ENCODE measurements around the gene SULT1A4. TPM values are rescaled to one million over a fixed set of nuclear protein-coding genes. Genes with fewer than 3 reads are reported as not detected.
"Not testable (repeated sequence)": the region's sequence is repeated elsewhere in the genome, so short reads cannot be mapped to it uniquely, and the experiment has no call there.

SULT1A4 gene
- total and polyA plus RNA-seq, 2 donors (not counting 1 experiment from before 2014, with no cell fraction given) = 0.22 to 2.1 TPM

DNA sequence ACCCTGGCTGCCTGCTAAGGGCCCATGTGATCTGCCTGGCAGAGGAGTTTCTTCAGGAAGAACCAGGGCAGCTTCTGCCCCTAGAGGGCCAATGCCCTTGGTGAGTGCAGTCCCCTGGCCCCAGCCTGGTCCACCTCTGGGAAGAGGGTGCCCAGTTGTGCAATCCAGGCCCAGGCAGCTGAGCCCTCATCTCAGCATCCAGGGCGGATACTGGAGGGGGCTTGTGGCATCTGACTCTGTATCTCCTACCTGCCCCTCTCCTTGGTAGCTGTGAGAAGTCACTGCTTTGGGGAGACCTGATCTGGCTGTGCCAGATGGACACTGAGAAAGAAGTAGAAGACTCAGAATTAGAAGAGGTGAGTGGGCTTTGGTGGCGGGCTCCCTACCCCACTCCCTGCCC lies 2.1 kb upstream of the SULT1A4 start:
- not testable (repeated sequence) for H3K79me2 ChIP-seq (ENCODE audit: control insufficient read depth, insufficient read depth, low read length); H3K27ac ChIP-seq (ENCODE audit: insufficient read depth, low read length); DNase-seq (ENCODE audit: low read depth in 2 of 2); H3K27me3 ChIP-seq (ENCODE audit: control insufficient read depth, insufficient read depth, low read length); H3K9me3 ChIP-seq (ENCODE audit: control insufficient read depth, insufficient read depth, low read depth, low read length); H4K20me1 ChIP-seq (ENCODE audit: control insufficient read depth, extremely low read depth, insufficient read depth, low read length); H3K4me2 ChIP-seq (ENCODE audit: extremely low read depth, insufficient read depth, low read length); H3K4me3 ChIP-seq (replicated peaks in 1 of 4; ENCODE audit: control extremely low read depth in 1 of 4, insufficient read depth in 1 of 4, low read depth in 3 of 4, low read length in 4 of 4); H3K36me3 ChIP-seq (ENCODE audit: control insufficient read depth, insufficient read depth, low read length); H2AFZ ChIP-seq (ENCODE audit: low read length); H3K9ac ChIP-seq (ENCODE audit: insufficient read depth, low read length); H3K4me1 ChIP-seq (ENCODE audit: control insufficient read depth, extremely low read depth, insufficient read depth, low read length)

DNA sequence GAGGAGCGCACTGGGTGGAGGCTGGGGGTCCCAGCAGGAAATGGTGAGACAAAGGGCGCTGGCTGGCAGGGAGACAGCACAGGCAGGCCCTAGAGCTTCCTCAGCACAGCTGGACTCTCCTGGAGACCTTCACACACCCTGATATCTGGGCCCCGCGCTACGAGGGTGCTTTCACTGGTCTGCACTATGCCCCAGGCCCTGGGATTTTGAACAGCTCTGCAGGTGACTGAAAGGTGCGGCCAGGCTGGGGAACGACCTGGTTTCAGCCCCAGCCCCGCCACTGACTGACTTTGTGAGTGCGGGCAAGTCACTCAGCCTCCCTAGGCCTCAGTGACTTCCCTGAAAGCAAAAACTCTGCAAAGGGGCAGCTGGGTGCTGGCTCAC lies 926 bp downstream of the SULT1A4 start:
- not testable (repeated sequence) for H4K20me1 ChIP-seq (ENCODE audit: control insufficient read depth, extremely low read depth, insufficient read depth, low read length); H3K27me3 ChIP-seq (ENCODE audit: control insufficient read depth, insufficient read depth, low read length); H3K79me2 ChIP-seq (ENCODE audit: control insufficient read depth, insufficient read depth, low read length); H2AFZ ChIP-seq (ENCODE audit: low read length); H3K9me3 ChIP-seq (ENCODE audit: control insufficient read depth, insufficient read depth, low read depth, low read length); H3K4me2 ChIP-seq (ENCODE audit: extremely low read depth, insufficient read depth, low read length); H3K9ac ChIP-seq (ENCODE audit: insufficient read depth, low read length); DNase-seq (ENCODE audit: low read depth in 2 of 2); H3K27ac ChIP-seq (ENCODE audit: insufficient read depth, low read length); H3K4me3 ChIP-seq (replicated peaks in 1 of 4; ENCODE audit: control extremely low read depth in 1 of 4, insufficient read depth in 1 of 4, low read depth in 3 of 4, low read length in 4 of 4); H3K36me3 ChIP-seq (ENCODE audit: control insufficient read depth, insufficient read depth, low read length); H3K4me1 ChIP-seq (ENCODE audit: control insufficient read depth, extremely low read depth, insufficient read depth, low read length)

DNA sequence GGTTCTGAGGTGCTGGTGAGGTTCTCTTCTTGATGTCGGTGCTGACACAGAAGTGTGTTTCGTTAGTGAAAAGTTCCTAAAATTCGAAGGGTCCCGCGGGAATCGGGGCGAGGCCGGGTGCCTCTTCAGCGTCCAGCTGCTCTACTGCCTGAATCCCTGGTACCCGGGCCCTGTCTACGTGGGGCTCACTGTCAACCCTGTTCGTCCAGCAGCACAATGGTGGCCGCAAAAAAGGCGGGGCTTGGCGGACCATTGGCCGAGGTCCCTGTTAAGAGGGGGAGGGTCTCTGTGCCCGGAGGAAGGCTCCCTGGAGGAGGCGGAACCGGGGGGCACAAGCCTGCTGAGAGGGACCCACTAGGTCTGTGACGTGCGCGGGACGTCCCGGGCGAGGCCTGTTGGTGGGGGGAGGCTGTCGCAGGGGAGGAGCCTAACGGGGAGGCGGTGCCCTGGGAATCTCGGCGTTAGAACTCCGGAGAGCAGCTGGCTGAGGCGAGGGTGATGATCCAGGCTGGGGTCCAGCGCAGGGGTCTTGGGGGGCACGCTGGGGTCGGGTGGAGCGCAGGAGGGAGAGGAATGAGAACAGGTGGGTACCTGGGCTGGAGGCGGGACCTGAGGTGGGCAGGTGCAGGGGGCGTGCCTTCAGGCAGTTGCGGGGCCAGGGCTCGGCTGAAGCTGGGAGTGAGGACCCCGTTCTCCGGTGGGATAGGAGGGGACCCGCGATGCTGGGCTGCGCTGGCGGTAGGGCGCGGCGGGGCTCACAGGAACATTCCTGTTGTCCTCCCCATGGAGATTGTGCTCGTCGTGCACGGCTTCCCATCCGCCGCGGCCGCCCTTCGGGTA lies 6.5 kb downstream of the SULT1A4 start:
- not testable (repeated sequence) for H2AFZ ChIP-seq (ENCODE audit: low read length); H3K4me2 ChIP-seq (ENCODE audit: extremely low read depth, insufficient read depth, low read length); H3K27ac ChIP-seq (ENCODE audit: insufficient read depth, low read length); H3K79me2 ChIP-seq (ENCODE audit: control insufficient read depth, insufficient read depth, low read length); H3K9me3 ChIP-seq (ENCODE audit: control insufficient read depth, insufficient read depth, low read depth, low read length); H3K4me1 ChIP-seq (ENCODE audit: control insufficient read depth, extremely low read depth, insufficient read depth, low read length); H3K4me3 ChIP-seq (replicated peaks in 1 of 4; ENCODE audit: control extremely low read depth in 1 of 4, insufficient read depth in 1 of 4, low read depth in 3 of 4, low read length in 4 of 4); DNase-seq (ENCODE audit: low read depth in 2 of 2); H4K20me1 ChIP-seq (ENCODE audit: control insufficient read depth, extremely low read depth, insufficient read depth, low read length); H3K9ac ChIP-seq (ENCODE audit: insufficient read depth, low read length); H3K27me3 ChIP-seq (ENCODE audit: control insufficient read depth, insufficient read depth, low read length); H3K36me3 ChIP-seq (ENCODE audit: control insufficient read depth, insufficient read depth, low read length)

DNA sequence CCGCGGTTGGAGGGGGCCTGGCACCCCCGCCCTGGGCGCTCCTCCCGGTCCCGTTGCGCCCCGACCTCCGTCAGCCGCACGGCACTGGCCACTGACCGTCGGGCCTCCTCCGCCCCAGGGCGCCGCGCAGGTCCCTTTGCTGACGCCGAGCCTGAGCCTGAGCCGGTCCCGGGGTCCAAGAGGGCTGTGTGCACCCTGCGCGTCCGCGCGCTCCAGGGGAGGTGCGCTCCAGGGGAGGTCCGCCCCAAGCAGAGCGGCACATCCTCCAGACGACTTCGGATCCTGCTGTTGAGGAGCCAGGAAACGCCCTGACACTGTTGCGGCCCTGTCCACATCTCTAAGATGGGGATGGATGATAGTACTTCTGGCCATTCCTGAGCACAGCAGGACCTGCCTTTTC lies 7.2 kb downstream of the SULT1A4 start:
- H3K9ac ChIP-seq (ENCODE audit: insufficient read depth, low read length); DNase-seq (ENCODE audit: low read depth in 2 of 2); H4K20me1 ChIP-seq (ENCODE audit: control insufficient read depth, extremely low read depth, insufficient read depth, low read length); H3K27ac ChIP-seq (ENCODE audit: insufficient read depth, low read length); H3K36me3 ChIP-seq (ENCODE audit: control insufficient read depth, insufficient read depth, low read length); H3K4me1 ChIP-seq (ENCODE audit: control insufficient read depth, extremely low read depth, insufficient read depth, low read length); H3K4me3 ChIP-seq (replicated peaks in 1 of 4; ENCODE audit: control extremely low read depth in 1 of 4, insufficient read depth in 1 of 4, low read depth in 3 of 4, low read length in 4 of 4); H2AFZ ChIP-seq (ENCODE audit: low read length); H3K9me3 ChIP-seq (ENCODE audit: control insufficient read depth, insufficient read depth, low read depth, low read length); H3K27me3 ChIP-seq (ENCODE audit: control insufficient read depth, insufficient read depth, low read length); H3K4me2 ChIP-seq (ENCODE audit: extremely low read depth, insufficient read depth, low read length); H3K79me2 ChIP-seq (ENCODE audit: control insufficient read depth, insufficient read depth, low read length): not testable (repeated sequence)

DNA sequence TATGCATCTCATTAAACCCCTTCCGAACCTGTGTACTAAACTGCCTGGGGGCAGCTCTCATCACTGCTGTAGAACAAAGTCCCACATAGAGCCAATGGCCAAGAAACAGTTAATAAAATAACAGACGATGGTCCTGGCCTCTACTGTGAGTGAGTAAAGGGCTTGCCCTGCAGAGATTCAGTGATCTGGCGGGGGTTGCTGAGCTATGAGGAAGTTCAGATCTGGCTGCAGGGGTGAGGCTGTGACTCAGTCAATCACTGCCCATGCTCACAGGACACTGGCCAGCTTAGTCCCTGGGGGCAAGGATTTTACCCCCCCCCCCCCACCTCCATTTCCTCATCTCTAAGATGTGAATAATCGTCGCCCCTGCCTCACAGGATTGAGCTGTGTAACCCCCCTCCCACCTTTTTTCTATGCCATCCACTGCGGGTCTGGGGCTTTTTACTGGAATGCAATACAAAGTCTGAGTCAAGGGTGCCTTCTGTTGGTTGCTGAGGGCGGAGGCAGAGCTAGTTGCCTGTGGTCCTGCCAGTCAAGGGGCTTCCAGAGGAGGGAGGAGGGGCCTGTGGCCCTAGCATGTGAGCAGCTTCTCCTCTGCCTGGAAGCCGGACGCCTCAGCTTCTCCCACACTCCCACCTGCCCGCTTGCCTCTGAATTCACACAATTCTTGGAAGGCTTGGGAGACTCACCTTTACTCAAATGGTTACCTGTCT lies 8.1 kb downstream of the SULT1A4 start:
- not testable (repeated sequence) for H2AFZ ChIP-seq (ENCODE audit: low read length); H3K36me3 ChIP-seq (ENCODE audit: control insufficient read depth, insufficient read depth, low read length); H4K20me1 ChIP-seq (ENCODE audit: control insufficient read depth, extremely low read depth, insufficient read depth, low read length)

DNA sequence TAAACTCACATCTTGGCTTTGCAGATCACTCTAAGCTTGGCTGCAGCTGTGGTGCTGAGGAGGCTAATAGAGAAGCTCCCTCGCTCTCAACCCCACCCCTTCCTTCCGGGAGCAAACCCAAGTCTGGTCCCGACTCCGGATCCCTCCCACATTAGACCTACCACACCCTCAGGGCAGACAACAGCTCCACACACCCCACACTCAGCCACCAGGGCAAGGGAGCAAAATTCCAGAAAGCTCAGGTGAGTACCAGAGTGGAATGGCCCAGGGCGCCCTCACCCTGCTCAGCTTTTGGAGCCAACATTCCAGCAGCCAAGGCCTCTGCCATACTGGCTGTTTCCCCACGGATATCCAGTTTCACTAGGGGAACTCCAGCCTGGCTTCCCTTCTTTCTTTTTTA lies 9.9 kb downstream of the SULT1A4 start:
- H3K4me3 ChIP-seq (replicated peaks in 1 of 4; ENCODE audit: control extremely low read depth in 1 of 4, insufficient read depth in 1 of 4, low read depth in 3 of 4, low read length in 4 of 4); H3K27me3 ChIP-seq (ENCODE audit: control insufficient read depth, insufficient read depth, low read length); H3K9ac ChIP-seq (ENCODE audit: insufficient read depth, low read length); H3K36me3 ChIP-seq (ENCODE audit: control insufficient read depth, insufficient read depth, low read length); H4K20me1 ChIP-seq (ENCODE audit: control insufficient read depth, extremely low read depth, insufficient read depth, low read length); H3K9me3 ChIP-seq (ENCODE audit: control insufficient read depth, insufficient read depth, low read depth, low read length); H3K4me1 ChIP-seq (ENCODE audit: control insufficient read depth, extremely low read depth, insufficient read depth, low read length); H3K79me2 ChIP-seq (ENCODE audit: control insufficient read depth, insufficient read depth, low read length); H2AFZ ChIP-seq (ENCODE audit: low read length); DNase-seq (ENCODE audit: low read depth in 2 of 2); H3K27ac ChIP-seq (ENCODE audit: insufficient read depth, low read length): not testable (repeated sequence)
- peak overlapping the region; percentile 23 for H3K4me2 ChIP-seq (ENCODE audit: extremely low read depth, insufficient read depth, low read length)

More for the DNA sequence above, 8.1 kb downstream of the SULT1A4 start:
- DNase-seq (ENCODE audit: low read depth in 2 of 2); H3K4me1 ChIP-seq (ENCODE audit: control insufficient read depth, extremely low read depth, insufficient read depth, low read length); H3K9me3 ChIP-seq (ENCODE audit: control insufficient read depth, insufficient read depth, low read depth, low read length); H3K4me3 ChIP-seq (replicated peaks in 1 of 4; ENCODE audit: control extremely low read depth in 1 of 4, insufficient read depth in 1 of 4, low read depth in 3 of 4, low read length in 4 of 4); H3K9ac ChIP-seq (ENCODE audit: insufficient read depth, low read length); H3K27ac ChIP-seq (ENCODE audit: insufficient read depth, low read length); H3K79me2 ChIP-seq (ENCODE audit: control insufficient read depth, insufficient read depth, low read length); H3K27me3 ChIP-seq (ENCODE audit: control insufficient read depth, insufficient read depth, low read length); H3K4me2 ChIP-seq (ENCODE audit: extremely low read depth, insufficient read depth, low read length): not testable (repeated sequence)
